Gastroesophageal sphincter (tissue), 3 donors: Measurements from ENCODE around the gene ULK2.

ENCODE experiments used
- POLR2A ChIP-seq, 2 donors: fragments of 450-650 bp; IDR thresholded peaks; one replicate each; pipeline ENCODE4 v1.6.1; 2017; ENCODE audit warnings: antibody characterized with exemption in 2 of 2, mild to moderate bottlenecking in 2 of 2, moderate library complexity in 1 of 2
- POLR2AphosphoS5 ChIP-seq: sonication (generic); formaldehyde crosslinking; IDR thresholded peaks from one replicate; pipeline ENCODE4 v1.6.1; 2017; ENCODE audit warnings: antibody characterized with exemption
- TF ChIP-seq, protein P1 (sequence below), 4 experiments: fragments of 200-600 bp in 2 of 4; fragments of 450-650 bp in 2 of 4; sonication (generic) in 1 of 4; IDR thresholded peaks; one replicate each; pipeline ENCODE4 v1.5.1; 2017 to 2019; ENCODE audit warnings: antibody characterized with exemption in 4 of 4, mild to moderate bottlenecking in 2 of 4, moderate library complexity in 2 of 4

DNA sequence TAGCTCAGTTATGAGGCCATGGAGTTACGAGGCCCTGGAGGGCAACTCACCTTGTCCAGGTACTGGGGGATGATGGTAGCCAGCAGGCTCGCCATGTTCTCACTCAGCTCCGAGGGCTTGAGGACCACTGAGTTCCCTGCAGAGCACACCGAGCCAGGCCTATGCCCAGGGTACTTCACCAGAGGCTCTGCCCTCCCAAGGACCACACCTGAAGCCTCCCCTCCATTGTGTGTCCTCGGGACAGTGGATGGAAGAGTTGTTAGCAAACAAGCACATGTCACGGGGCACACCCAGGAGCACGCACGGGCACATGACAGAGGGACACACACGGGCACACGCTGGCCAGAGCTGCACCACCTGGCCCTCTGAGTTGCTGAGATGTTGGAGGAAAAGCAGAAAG, 125.2 kb downstream of the ULK2 start:
- TF ChIP-seq, protein P1, sequence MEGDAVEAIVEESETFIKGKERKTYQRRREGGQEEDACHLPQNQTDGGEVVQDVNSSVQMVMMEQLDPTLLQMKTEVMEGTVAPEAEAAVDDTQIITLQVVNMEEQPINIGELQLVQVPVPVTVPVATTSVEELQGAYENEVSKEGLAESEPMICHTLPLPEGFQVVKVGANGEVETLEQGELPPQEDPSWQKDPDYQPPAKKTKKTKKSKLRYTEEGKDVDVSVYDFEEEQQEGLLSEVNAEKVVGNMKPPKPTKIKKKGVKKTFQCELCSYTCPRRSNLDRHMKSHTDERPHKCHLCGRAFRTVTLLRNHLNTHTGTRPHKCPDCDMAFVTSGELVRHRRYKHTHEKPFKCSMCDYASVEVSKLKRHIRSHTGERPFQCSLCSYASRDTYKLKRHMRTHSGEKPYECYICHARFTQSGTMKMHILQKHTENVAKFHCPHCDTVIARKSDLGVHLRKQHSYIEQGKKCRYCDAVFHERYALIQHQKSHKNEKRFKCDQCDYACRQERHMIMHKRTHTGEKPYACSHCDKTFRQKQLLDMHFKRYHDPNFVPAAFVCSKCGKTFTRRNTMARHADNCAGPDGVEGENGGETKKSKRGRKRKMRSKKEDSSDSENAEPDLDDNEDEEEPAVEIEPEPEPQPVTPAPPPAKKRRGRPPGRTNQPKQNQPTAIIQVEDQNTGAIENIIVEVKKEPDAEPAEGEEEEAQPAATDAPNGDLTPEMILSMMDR (IDR thresholded peaks at IDR 0.05), result no peak
- TF ChIP-seq POLR2AphosphoS5 (no peak), POLR2A (IDR thresholded peaks at IDR 0.05) (no peak)
